ELR (cell line): ENCODE measurements around the gene SLC35C1.

ENCODE experiments used
- DNase-seq: peaks from one replicate; pipeline ENCODE4 v3.0.0-alpha.2; 2015; ENCODE audit warnings: low read depth

SLC35C1 gene

DNA sequence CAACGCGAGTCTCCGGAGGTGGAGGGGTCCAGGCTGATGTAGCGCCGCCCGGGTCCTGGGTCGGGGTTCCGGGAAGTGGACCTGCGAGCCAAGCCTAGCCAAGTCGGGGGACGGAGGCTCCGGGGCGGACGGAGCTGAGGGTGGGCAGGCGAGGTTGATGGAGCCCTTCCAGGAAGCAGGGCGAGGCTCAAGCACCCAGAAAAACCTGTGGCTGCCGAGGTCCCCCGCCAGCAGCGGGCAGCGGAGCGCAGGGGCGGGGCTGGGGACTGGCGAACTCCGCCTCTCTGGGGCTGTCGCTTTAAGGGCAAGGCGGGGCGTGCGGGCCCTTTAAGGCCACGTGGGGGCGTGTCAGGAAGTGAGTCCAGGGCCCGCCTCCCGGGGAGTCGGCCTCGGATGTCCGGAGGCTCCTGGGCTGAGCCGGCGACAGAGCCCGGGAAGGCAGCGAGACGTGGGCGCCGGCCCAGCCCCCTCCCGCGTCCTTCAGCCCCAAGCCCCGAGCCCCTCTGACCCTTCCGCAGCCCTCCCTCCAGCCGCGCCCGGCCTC, at the start of gene SLC35C1:
SLC35C1 (plus strand) TSS at position 389 of the 544 bp plus-strand sequence. CDS start 653 bp downstream, outside the sequence.
- peak; percentile 97 for DNase-seq

DNA sequence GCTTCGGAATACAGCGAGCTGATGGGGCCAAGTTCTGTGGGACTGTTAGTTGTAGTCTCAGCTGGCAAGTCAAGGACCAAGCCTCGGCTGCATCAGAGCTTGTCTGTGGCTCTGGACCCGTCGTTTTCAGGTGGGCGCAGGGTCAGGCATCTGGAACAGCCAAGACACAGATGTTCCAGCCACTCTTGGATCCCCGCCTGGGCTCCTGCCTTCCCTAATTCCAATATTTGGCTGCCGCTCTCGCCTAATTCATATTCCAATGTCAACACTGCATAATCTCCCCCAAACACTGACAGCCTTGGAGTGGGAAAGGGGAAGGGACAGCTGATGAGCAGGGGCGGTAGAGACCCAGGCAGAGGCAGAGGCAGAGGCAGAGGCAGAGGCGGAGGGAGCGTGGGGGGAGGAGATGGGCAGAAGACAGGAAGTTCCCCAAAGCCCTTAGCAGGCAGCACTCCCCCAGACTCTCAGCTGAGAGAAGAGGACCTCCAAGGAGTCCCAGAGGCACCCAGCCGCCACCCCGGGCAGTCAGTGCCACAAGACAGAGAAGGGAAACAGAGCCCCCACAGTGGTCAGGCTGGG, 49.6 kb upstream of the SLC35C1 start:
- DNase-seq, result no peak

GRCh38 chr11:45756384-45757010, 48.5 kb upstream of the SLC35C1 start:
- no peak for DNase-seq

DNA sequence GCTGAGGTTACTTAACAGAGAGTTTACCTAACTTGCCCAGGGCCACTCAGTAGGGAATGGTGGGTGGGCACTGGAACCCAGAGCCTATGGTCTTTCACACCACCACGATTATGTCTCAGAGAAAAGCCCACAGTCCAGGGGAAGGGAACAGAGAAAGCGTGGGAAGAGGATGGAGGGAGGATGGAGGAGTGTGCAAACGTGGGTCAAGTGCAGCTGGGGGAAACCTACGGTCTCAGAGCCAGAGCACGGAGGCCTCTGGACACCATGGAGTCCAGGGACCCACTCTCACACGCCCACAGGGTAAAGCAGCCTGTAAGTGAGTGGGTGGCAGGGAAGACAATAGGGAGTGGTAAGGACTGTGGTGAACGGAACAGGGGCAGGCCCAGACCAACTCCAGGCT, 47.3 kb upstream of the SLC35C1 start:
- no peak for DNase-seq

DNA sequence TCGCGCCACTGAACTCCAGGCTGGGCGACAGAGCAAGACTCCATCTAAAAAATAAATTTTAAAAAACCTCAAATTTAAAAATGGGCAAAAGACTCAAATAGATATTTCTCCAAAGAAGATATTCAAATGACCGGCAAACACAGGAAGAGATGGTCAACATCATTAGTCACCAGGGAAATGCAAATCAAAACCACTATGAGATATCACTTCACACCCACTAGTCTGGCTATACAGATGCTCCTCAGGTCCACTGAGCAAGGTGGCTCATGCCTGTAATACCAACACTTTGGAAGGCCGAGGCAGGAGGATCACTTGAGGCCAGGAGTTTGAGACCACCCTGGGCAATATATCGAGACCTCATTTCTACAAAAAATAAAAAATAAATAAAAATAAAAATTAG, 43.3 kb upstream of the SLC35C1 start:
- no peak for DNase-seq

DNA sequence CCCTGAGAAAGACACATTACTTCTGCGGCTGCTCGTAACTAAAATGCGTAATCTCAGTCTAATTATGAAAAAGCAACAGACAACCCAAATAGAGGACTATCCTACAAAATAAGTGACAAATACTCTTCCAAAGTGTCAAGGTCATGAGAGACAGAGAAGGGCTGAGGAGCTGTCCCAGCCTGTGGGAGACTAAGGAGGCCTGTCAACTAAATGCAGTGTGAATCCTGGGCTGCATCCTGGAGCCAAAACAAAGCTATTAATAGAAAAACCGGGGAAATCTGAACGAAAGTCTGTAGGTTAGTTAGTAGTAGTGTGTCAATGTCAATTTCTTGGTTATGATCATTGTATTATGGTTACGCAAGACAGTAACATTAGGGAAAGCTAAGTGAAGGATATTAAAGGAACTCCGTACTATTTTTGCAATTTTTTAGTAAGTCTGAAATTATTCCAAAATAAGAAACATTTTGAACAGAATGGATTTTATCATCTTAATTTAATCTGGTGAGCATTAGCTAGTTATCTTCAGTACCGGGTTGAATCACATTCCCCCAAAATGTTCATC, 39.8 kb upstream of the SLC35C1 start:
- DNase-seq, result no peak

DNA sequence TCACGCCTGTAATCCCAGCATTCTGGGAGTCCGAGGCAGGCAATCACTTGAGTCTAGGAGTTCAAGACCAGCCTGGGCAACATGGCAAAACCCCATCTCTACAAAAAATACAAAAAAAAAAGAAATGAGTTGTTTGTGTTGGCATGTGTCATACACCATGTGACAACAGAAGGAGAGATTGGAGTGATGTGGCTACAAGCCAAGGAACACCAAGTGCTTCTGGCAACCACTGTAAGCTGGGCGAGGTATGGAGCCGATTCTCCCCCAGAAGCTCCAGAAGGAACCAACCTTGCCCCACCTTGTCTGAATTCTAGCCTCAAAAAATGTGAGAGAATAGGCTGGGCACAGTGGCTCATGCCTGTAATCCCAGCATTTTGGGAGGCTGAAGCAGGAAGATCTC, 39.1 kb upstream of the SLC35C1 start:
- DNase-seq, result no peak

- DNase-seq, result no peak
These were observed 38.5 kb upstream of the SLC35C1 start for GRCh38 chr11:45766469-45766868.

GRCh38 chr11:45768486-45768885, 36.5 kb upstream of the SLC35C1 start:
- DNase-seq, result no peak

GRCh38 chr11:45769960-45770359, 35.0 kb upstream of the SLC35C1 start:
- DNase-seq, result no peak

- DNase-seq, result peak; percentile 65
These were observed 33.8 kb upstream of the SLC35C1 start for GRCh38 chr11:45771193-45771565.

- peak; percentile 81 for DNase-seq
These were observed 33.1 kb upstream of the SLC35C1 start for GRCh38 chr11:45771566-45772448.

- no peak for DNase-seq
These were observed 32.5 kb upstream of the SLC35C1 start for GRCh38 chr11:45772449-45772774.

DNA sequence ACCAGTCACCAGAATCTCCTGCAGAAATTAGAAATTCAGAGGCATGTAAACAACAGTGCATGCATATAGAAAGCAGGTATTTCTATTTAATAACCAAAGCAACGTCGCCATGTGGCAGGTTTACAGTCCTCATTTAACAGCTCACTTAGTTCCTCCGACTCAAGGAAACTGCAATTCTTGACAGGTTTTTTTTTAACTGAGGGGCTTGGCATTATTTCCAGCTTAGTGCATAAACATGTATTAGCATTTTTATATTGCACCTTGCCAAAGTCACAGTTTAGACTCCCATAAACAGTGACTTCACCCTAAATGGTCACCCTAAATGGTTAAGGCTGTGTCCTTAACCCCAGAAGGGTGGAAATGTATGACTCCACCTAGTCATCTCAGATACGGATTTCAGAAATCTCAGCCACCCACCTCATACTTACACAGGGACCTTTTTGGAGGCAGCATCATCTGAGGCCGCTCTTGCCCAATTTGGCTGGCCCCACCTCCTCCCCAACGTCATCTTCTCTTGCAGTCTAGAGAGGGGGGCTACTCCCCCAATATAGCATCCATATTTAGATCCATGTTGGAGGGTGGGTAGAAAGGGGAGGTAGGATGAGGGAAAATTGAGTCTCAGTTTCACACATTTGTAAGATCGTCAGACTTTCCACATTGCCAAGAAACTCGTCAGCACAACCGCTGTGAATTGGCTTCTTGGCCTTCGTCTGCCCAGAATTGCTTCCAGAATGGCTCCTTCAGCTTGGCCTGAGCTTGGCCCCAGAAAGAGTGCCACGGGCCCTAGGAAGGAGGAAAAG, 31.8 kb upstream of the SLC35C1 start:
- no peak for DNase-seq

DNA sequence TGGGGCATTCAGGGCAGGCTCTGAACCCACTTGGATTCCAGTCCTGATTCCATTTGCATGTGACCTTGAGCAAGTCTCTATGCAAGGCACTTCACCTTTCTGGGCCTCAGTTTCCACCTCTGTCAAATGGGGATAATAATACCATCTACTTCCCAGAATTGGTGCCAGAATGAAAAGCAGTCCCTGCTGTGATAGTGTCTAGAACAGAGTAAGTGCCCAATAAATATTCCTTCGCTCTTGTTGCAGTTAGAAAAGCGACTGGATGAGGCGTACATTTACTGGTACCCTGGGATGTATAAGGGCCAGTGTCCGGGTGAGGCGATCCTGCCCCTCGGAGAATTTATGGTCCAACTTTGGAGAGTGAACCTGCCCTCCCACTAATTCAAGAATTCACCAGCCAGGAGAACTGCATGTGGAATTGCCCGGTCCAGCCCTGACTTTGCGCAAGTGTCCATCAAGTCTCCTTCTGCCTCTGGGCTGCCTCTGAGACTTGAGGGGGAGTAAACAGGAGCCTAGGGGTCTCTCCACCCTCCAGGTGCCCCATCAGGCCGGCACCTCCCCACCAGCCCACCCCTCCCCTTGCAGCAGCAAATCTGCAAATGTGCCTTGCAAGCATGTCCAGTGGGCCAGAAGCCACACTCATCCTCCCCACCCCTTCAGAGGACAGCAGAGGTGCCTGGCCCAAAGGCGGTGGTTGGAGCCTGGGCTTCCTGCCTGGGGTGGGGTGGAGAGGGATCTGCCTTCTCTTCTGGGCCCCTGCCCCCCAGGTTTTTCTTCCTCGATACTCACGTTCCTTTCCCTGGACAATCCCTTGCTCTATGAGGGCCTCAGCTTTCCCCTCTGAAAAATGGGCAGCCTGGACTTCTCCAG, 30.9 kb upstream of the SLC35C1 start:
- no peak for DNase-seq

DNA sequence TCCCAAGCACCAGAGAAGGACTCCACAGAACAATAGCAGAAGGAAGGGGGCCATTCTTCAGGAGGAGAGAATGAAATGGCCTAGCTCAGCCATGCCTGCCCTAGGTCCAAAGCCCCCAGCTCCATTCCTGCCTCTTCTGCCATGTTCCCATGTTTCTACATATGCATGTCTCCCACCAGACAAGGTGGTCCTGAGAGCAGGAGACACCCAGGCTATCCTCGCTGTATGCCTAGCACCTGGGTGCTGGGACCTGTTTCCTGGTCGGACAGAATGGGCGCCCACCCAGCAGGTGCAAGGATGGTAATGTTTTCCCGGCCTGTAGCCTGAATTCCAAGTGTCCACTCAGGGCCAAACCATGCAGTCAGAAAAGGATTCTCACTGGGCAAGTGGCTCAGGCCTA, 30.2 kb upstream of the SLC35C1 start:
- DNase-seq, result no peak

DNA sequence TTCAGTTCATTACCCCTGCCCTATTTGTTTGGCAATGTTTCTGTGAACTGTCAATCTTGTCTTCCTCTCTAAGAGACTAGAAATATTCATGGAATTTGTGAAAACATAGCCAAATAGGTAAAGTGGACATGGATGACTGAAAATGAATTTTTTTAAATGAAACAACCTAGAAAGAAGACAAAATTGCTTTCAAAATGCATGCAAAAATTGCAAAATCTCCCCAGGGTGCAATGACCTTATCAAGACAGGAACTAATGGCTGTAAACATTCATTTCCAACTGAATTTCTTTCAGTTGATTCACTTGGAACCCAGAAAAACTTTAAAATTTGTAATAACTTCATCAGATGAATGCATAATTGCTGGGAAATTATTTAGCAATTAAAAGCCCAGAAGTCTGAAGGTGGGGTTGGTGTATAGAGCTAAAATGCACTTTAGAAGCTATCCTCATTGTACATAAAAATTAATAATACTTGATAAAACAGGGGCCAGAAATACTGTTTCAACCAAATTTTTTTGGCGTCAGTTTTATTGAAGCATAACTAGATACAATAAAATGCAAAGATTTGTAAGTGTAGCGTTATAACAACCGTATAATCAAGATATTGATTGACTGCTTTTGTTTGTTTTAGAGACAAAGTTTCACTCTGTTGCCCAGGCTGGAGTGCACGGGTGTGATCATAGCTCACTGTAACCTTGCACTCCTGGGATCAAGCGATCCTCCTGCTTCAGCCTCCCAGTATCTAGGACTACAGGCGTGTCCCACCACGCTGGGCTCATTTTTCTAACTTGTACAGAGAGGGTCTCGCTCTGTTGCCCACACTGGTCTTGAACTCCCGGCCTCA, 27.6 kb upstream of the SLC35C1 start:
- no peak for DNase-seq

DNA sequence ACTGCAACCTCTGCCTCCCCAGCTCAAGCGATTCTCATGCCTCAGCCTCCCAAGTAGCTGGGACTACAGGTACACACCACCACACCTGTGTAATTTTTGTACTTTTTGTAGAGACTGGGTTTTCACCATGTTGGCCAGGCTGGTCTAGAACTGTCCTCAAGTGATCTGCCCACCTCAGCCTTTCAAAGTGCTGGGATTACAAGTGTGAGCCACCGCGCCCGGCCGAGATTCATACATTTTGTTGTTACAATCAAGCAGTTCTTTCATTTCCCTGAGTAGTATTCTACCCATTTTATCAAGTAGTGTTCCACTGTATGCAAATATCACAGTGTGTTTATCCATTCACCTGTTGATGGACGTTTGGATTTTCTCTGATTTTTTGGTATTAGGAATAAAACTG, 26.6 kb upstream of the SLC35C1 start:
- DNase-seq, result no peak

- no peak for DNase-seq
These were observed 25.3 kb upstream of the SLC35C1 start for GRCh38 chr11:45779602-45780001.

- no peak for DNase-seq
These were observed 18.7 kb upstream of the SLC35C1 start for GRCh38 chr11:45786272-45786671.
